Naive thymus-derived CD4-positive, alpha-beta T cell (primary cell): ENCODE results near the gene RERE. TPM values are rescaled to one million over a fixed set of nuclear protein-coding genes. Genes with fewer than 3 reads are reported as not detected.

ENCODE experiments used
- ATAC-seq: fragments of 150-1000 bp; cut with Tn5 transposase; 2 replicates; pipeline ENCODE4 v1.10.0; 2021; ENCODE audit warnings: mild to moderate bottlenecking, moderate library complexity
- CTCF ChIA-PET: fragments of 350-600 bp; sonication (Branson Sonifier 250); formaldehyde crosslinking; loops from one replicate; lab custom pipeline; 2021; ENCODE audit warnings: antibody characterized with exemption; lab: Charles Lee
- POLR2A ChIA-PET: fragments of 350-600 bp; sonication (Branson Sonifier 250); formaldehyde crosslinking; loops from one replicate; lab custom pipeline; 2021; ENCODE audit warnings: antibody characterized with exemption, inconsistent platforms; lab: Charles Lee
- DNase-seq, 9 donors: peaks; one replicate each; pipeline versions ENCODE4 v3.0.0 to v3.0.0-alpha.2; 2020 to 2022; ENCODE audit warnings: mixed read lengths in 1 of 9
- H3K27ac ChIP-seq: one replicate; pipeline ENCODE4 v1.7.0; 2013; ENCODE audit warnings: mild to moderate bottlenecking, low read depth, low read length, moderate library complexity
- H3K27me3 ChIP-seq, 2 donors: one replicate each; pipeline ENCODE4 v1.7.0; 2013; ENCODE audit warnings: low read length in 2 of 2, mild to moderate bottlenecking in 2 of 2, moderate library complexity in 2 of 2; ENCODE audit not compliant: control insufficient read depth in 2 of 2, insufficient read depth in 2 of 2
- H3K36me3 ChIP-seq, 3 experiments: 1 replicate in 2 of 3; 2 replicates in 1 of 3; pipeline ENCODE4 v1.7.0; 2013; ENCODE audit warnings: low read length in 3 of 3, mild to moderate bottlenecking in 3 of 3, moderate library complexity in 1 of 3; ENCODE audit not compliant: insufficient read depth in 3 of 3, control insufficient read depth in 2 of 3
- H3K4me1 ChIP-seq, 2 donors: one replicate each; pipeline ENCODE4 v1.7.0; 2013; ENCODE audit warnings: low read length in 2 of 2, mild to moderate bottlenecking in 2 of 2, moderate library complexity in 1 of 2; ENCODE audit not compliant: control insufficient read depth in 2 of 2, insufficient read depth in 2 of 2
- H3K4me3 ChIP-seq: 2 replicates; pipeline ENCODE4 v1.7.0; 2013; ENCODE audit warnings: mild to moderate bottlenecking, low read length
- H3K9me3 ChIP-seq, 3 experiments: 1 replicate in 2 of 3; 2 replicates in 1 of 3; pipeline ENCODE4 v1.7.0; 2013; ENCODE audit warnings: low read length in 3 of 3; ENCODE audit not compliant: control insufficient read depth in 2 of 3
- H3K27ac Mint-ChIP-seq, 9 donors: one replicate each; pipeline ENCODE4 v1.8.0; 2020 to 2022; ENCODE audit warnings: mixed read lengths in 9 of 9, mild to moderate bottlenecking in 8 of 9, moderate library complexity in 5 of 9, inconsistent platforms in 2 of 9
- H3K27me3 Mint-ChIP-seq, 5 donors: one replicate each; pipeline ENCODE4 v1.8.0; 2021 to 2022; ENCODE audit warnings: mixed read lengths in 5 of 5, mild to moderate bottlenecking in 1 of 5
- H3K36me3 Mint-ChIP-seq, 5 donors: one replicate each; pipeline ENCODE4 v1.8.0; 2020 to 2022; ENCODE audit warnings: mixed read lengths in 5 of 5, mild to moderate bottlenecking in 3 of 5, inconsistent platforms in 1 of 5
- H3K4me1 Mint-ChIP-seq, 7 donors: one replicate each; pipeline ENCODE4 v1.8.0; 2020 to 2022; ENCODE audit warnings: mixed read lengths in 7 of 7, mild to moderate bottlenecking in 3 of 7, inconsistent platforms in 1 of 7
- H3K4me3 Mint-ChIP-seq, 10 donors: one replicate each; pipeline ENCODE4 v1.8.0; 2020 to 2022; ENCODE audit warnings: mild to moderate bottlenecking in 10 of 10, mixed read lengths in 10 of 10, moderate library complexity in 6 of 10, inconsistent platforms in 2 of 10
- H3K9me3 Mint-ChIP-seq, 11 donors: one replicate each; pipeline ENCODE4 v1.8.0; 2020 to 2022; ENCODE audit warnings: mixed read lengths in 11 of 11, mild to moderate bottlenecking in 4 of 11, inconsistent platforms in 1 of 11, moderate library complexity in 1 of 11
- intact Hi-C, 2 donors: fragments of 100-400 bp; cut with micrococcal nuclease; formaldehyde crosslinking; loops; one replicate each; pipeline ENCODE4 v1.15.1; 2023
- polyA plus RNA-seq, 2 donors: library from polyadenylated mRNA; unstranded; fragments of 300-500 nt; fragmentation: Illumina TruSeq; gene quantifications; one replicate each; pipeline ENCODE4 v1.2.3, GENCODE V29; 2021
- total RNA-seq, 6 experiments: library from RNA in 5 of 6; stranded (reverse) in 5 of 6; gene quantifications; 1 replicate in 5 of 6; 2 replicates in 1 of 6; pipeline ENCODE4 v1.2.3 and lab custom pipeline; 2021 to 2026

RERE gene
- total and polyA plus RNA-seq, 7 experiments from 2014 or later: 7.3 to 114 (median 106) TPM

DNA sequence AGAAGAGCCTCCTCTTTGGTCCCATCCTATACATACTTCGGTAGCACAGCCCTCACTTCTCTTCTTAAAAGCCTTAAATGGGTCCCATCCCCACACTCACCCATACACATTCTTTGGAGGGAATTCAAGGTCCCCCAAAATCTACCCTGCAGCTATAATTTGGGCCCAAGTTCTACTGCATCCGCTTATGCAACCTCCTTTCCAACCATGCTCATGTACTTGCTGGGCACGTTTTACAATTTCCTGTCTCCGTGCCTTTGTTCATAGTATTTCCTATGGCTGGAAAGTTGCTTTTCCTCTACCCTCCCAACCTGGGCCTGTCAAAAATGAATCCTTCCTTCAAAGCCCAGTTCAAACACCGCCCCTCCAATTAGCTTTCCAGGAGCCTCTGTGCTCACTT is 399.8 kb downstream of the RERE start:
- ChIA-PET CTCF (interaction anchor here (0.6 to 3.2 kb wide), 2 partner anchors 8 to 355 kb away, joined by 3 to 14 read pairs; no protein-coding TSS in a partner anchor), POLR2A (no interaction called here)
- intact Hi-C loops: loop anchor here in 1 of 2 donors (1.0 kb wide), 1 partner anchor 8 kb away; no protein-coding TSS in a partner anchor
- no peaks in the 10 kb centered on the region for H3K9me3 Mint-ChIP-seq
- Histone ChIP-seq H3K4me3 (no peak overlapping the region), H3K27me3 (no peaks in the 10 kb centered on the region), H3K4me1 (peaks cover 33 to 38% of the 10 kb centered on the region in 2 donors), H3K27ac (peak overlapping the region; percentile 33), H3K36me3 (peaks cover 0 to 18% (median 4%) of the 10 kb centered on the region in 3 experiments), H3K9me3 (no peaks in the 10 kb centered on the region)
- no peak for DNase-seq
- H3K4me1 Mint-ChIP-seq: peaks cover 21 to 32% (median 26%) of the 10 kb centered on the region in 7 donors
- no peak for ATAC-seq
- peaks cover 4 to 34% (median 26%) of the 10 kb centered on the region in 5 donors for H3K36me3 Mint-ChIP-seq
- H3K27ac Mint-ChIP-seq: peak overlapping the region in 5 of 9 donors; percentile 11 to 69 (median 48)
- H3K4me3 Mint-ChIP-seq: peak overlapping the region in 6 of 10 donors; percentile 5 to 72 (median 57)
- H3K27me3 Mint-ChIP-seq: no peaks in the 10 kb centered on the region

DNA sequence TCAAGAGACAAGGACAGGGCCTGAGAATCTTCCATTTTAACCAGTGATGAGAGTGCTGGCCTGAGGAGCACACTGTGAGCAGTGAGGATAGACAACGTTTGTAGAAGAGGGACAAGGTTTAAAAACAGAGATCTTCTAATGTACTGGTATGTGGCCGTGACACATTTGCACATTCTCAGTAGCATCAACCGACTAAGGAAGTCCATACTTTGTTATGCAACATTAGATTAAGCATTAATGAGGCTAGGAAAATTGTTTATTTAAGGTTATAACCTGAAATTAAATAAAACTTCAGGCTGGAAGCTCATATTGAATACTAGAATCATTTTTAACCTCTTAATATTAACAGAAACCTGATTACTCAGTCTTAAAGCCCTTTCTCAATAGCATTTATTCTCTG is 400.6 kb downstream of the RERE start:
- no peaks in the 10 kb centered on the region for H3K27me3 ChIP-seq
- Mint-ChIP-seq H3K27me3 (no peaks in the 10 kb centered on the region), H3K4me1 (peaks cover 29 to 40% (median 33%) of the 10 kb centered on the region in 7 donors), H3K4me3 (peak overlapping the region in 4 of 10 donors; percentile 11 to 50 (median 41)), H3K27ac (peak overlapping the region in 3 of 9 donors; percentile 31 to 66 (median 49)), H3K36me3 (peaks cover 4 to 39% (median 30%) of the 10 kb centered on the region in 5 donors), H3K9me3 (no peaks in the 10 kb centered on the region)
- no peaks in the 10 kb centered on the region for H3K9me3 ChIP-seq
- ChIA-PET CTCF (interaction anchor here (0.6 to 3.2 kb wide), 2 partner anchors 7 to 356 kb away, joined by 3 to 14 read pairs; no protein-coding TSS in a partner anchor), POLR2A (interaction anchor here (0.7 kb wide), 1 partner anchor 98 kb away, joined by 3 read pairs; no protein-coding TSS in a partner anchor)
- no peak for DNase-seq
- H3K4me3 ChIP-seq: no peak overlapping the region
- no peak for ATAC-seq
- H3K36me3 ChIP-seq: peaks cover 0 to 20% (median 4%) of the 10 kb centered on the region in 3 experiments
- no peak overlapping the region for H3K27ac ChIP-seq
- intact Hi-C loops: loop anchor here in 1 of 2 donors (1.0 kb wide), 1 partner anchor 8 kb away; no protein-coding TSS in a partner anchor
- H3K4me1 ChIP-seq: peaks cover 33 to 35% of the 10 kb centered on the region in 2 donors

DNA sequence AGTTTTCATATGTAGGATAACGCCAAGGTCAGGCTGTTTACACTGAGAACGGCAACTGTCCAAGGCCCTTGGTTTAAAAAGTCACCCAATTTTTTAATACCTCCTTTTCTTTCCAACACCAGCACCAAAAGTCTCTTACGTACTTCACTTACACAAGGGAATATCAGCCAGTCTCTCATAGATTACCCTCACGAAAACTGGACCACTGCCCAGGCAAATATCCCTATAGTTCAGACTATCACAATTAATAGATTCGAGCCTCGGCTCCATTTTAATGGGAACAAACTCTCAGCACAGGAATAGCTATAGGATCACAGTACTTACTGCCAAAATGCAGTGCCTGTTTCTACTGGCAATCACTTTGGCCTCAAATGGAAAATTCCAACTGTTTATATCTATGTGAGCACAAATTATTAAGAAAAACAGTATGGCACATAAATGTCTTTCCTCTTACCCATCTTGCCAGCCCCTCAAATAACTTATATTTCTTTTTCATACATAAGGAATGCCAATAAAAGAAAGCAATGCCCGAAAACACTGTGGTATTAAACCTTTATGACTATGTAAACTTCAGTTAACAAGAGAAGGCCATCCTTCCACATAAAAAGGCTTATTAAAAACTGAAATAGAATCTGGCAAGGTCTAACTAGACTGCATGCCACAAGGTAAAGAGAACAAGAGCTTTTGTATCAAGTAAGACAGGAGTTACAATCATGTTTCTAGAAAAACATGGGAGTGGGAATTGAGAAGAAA is 401.7 kb downstream of the RERE start:
- Mint-ChIP-seq H3K36me3 (peaks cover 4 to 42% (median 31%) of the 10 kb centered on the region in 5 donors), H3K27me3 (no peaks in the 10 kb centered on the region), H3K4me3 (peak overlapping the region in 6 of 10 donors; percentile 0 to 43 (median 26)), H3K4me1 (peaks cover 32 to 51% (median 40%) of the 10 kb centered on the region in 7 donors), H3K9me3 (no peaks in the 10 kb centered on the region), H3K27ac (peak overlapping the region in 5 of 9 donors; percentile 11 to 78 (median 58))
- intact Hi-C loops: no loop called here
- no peak for DNase-seq
- ChIA-PET CTCF (no interaction called here), POLR2A (no interaction called here)
- Histone ChIP-seq H3K4me3 (no peak overlapping the region), H3K9me3 (no peaks in the 10 kb centered on the region), H3K27me3 (no peaks in the 10 kb centered on the region), H3K27ac (no peak overlapping the region), H3K4me1 (peaks cover 26 to 37% of the 10 kb centered on the region in 2 donors), H3K36me3 (peaks cover 0 to 22% (median 4%) of the 10 kb centered on the region in 3 experiments)
- ATAC-seq: no peak

- no peak for DNase-seq
- CTCF ChIA-PET: interaction anchor here (1.0 kb wide), 1 partner anchor 9 kb away, joined by 3 read pairs; no protein-coding TSS in a partner anchor
- Mint-ChIP-seq H3K27me3 (no peaks in the 10 kb centered on the region), H3K9me3 (peaks cover 0 to 4% (median 0%) of the 10 kb centered on the region in 11 donors), H3K27ac (peak overlapping the region in 6 of 9 donors; percentile 2 to 47 (median 31)), H3K4me3 (peak overlapping the region in 1 of 10 donors; percentile 13), H3K4me1 (peaks cover 55 to 85% (median 72%) of the 10 kb centered on the region in 7 donors), H3K36me3 (peaks cover 4 to 42% (median 30%) of the 10 kb centered on the region in 5 donors)
- H3K36me3 ChIP-seq: peaks cover 0 to 22% (median 0%) of the 10 kb centered on the region in 3 experiments
- POLR2A ChIA-PET: interaction anchor here (0.8 kb wide), 1 partner anchor 167 kb away, joined by 3 read pairs; no protein-coding TSS in a partner anchor
- no peaks in the 10 kb centered on the region for H3K9me3 ChIP-seq
- H3K27me3 ChIP-seq: no peaks in the 10 kb centered on the region
- H3K4me1 ChIP-seq: peaks cover 29 to 38% of the 10 kb centered on the region in 2 donors
- H3K4me3 ChIP-seq: no peak overlapping the region
- H3K27ac ChIP-seq: no peak overlapping the region
- no peak for ATAC-seq
- intact Hi-C loops: no loop called here
Measured at GRCh38 chr1:8412183-8412831, 405.1 kb downstream of the RERE start.

DNA sequence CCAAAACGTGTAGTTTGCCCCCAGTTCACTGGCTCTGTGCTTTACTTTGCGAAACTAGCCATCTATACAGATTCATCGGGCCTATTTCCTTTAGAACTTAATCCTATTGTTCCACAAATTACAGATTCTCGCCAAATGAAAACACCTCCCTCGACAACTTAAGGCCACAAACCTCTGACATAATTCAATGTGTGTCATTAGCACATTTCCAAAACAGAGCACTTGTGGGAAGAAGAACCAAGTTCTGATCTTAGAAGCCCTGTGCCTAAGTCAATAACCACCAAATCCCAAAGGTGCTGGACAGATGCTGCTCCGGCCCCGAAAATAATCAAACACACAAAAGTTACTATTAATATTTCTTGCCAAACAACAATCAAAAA is 405.6 kb downstream of the RERE start:
- Histone ChIP-seq H3K36me3 (peaks cover 0 to 21% (median 0%) of the 10 kb centered on the region in 3 experiments), H3K4me1 (peaks cover 29 to 43% of the 10 kb centered on the region in 2 donors), H3K4me3 (no peak overlapping the region), H3K9me3 (no peaks in the 10 kb centered on the region), H3K27ac (no peak overlapping the region), H3K27me3 (no peaks in the 10 kb centered on the region)
- CTCF ChIA-PET: interaction anchor here (1.0 kb wide), 1 partner anchor 10 kb away, joined by 3 read pairs; no protein-coding TSS in a partner anchor
- Mint-ChIP-seq H3K4me1 (peaks cover 53 to 87% (median 74%) of the 10 kb centered on the region in 7 donors), H3K9me3 (peaks cover 0 to 4% (median 0%) of the 10 kb centered on the region in 11 donors), H3K36me3 (peaks cover 4 to 42% (median 29%) of the 10 kb centered on the region in 5 donors), H3K4me3 (peak overlapping the region in 3 of 10 donors; percentile 5 to 17 (median 5)), H3K27ac (peak overlapping the region in 5 of 9 donors; percentile 25 to 60 (median 34)), H3K27me3 (no peaks in the 10 kb centered on the region)
- intact Hi-C loops: no loop called here
- no peak for ATAC-seq
- DNase-seq: no peak
- POLR2A ChIA-PET: interaction anchor here (0.8 kb wide), 1 partner anchor 167 kb away, joined by 3 read pairs; no protein-coding TSS in a partner anchor

- ChIA-PET POLR2A (interaction anchor here (1.0 to 2.2 kb wide), 3 partner anchors 8 to 114 kb away, joined by 4 to 7 read pairs (median 6); no protein-coding TSS in a partner anchor), CTCF (interaction anchor here (0.9 to 2.1 kb wide), 4 partner anchors 8 to 151 kb away, joined by 3 to 14 read pairs (median 3); no protein-coding TSS in a partner anchor)
- ATAC-seq (no peak), DNase-seq (no peak)
- Mint-ChIP-seq H3K27me3 (no peaks in the 10 kb centered on the region), H3K27ac (peak overlapping the region in 8 of 9 donors; percentile 12 to 82 (median 46)), H3K4me3 (peak overlapping the region in 7 of 10 donors; percentile 9 to 70 (median 55)), H3K9me3 (peaks cover 0 to 4% (median 0%) of the 10 kb centered on the region in 11 donors), H3K4me1 (peaks cover 45 to 88% (median 72%) of the 10 kb centered on the region in 7 donors), H3K36me3 (peaks cover under 1 to 40% (median 23%) of the 10 kb centered on the region in 5 donors)
- H3K9me3 ChIP-seq: no peaks in the 10 kb centered on the region
- H3K36me3 ChIP-seq: peaks cover 0 to 17% (median 0%) of the 10 kb centered on the region in 3 experiments
- no peaks in the 10 kb centered on the region for H3K27me3 ChIP-seq
- no peak overlapping the region for H3K4me3 ChIP-seq
- H3K4me1 ChIP-seq: peaks cover 29 to 44% of the 10 kb centered on the region in 2 donors
- H3K27ac ChIP-seq: no peak overlapping the region
- intact Hi-C loops: no loop called here
Measured at GRCh38 chr1:8410791-8411190, 406.6 kb downstream of the RERE start.
